Measurements from ENCODE around the gene GMIP. TPM values are rescaled to one million over a fixed set of nuclear protein-coding genes. Genes with fewer than 3 reads are reported as not detected.

GMIP gene
- total RNA-seq, 4 donors from 2014 or later: 12.9 to 23.5 (median 17.3) TPM

DNA sequence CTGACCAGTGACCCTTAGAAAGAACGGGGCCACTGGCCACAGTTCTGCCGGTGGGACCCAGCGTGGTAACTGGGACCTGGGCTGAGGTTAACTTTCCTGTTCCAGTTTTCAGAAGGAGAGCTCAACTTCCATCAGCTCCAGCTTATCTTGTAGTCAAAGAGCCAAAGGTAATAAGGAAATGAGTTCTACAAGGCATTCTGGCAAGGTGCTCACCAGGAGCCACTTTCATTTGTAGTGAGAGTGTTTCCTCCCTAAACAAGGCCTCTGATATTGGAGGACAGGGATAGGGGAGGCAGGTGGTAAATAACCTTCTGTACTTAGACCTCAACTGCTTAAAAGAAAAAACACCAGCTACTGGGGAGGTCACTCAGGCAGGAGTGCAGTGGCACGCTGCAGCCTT is 63.0 kb downstream of the GMIP start:
- no peak for DNase-seq
- Histone ChIP-seq H3K27me3 (no peaks in the 10 kb centered on the region), H3K27ac (no peak overlapping the region), H3K36me3 (no peaks in the 10 kb centered on the region), H3K4me1 (no peaks in the 10 kb centered on the region), H3K4me3 (replicated peaks in 1 of 3) (no peak overlapping the region), H3K9me3 (no peaks in the 10 kb centered on the region)
- WGBS, 2 donors: 95 to 97% methylated on average over 4 of the region's 4 CpGs
- intact Hi-C loops (cut with DNase I): no loop called here
- TF ChIP-seq POLR2A (IDR thresholded peaks at IDR 0.05): no peak
- TF ChIP-seq, protein P1, sequence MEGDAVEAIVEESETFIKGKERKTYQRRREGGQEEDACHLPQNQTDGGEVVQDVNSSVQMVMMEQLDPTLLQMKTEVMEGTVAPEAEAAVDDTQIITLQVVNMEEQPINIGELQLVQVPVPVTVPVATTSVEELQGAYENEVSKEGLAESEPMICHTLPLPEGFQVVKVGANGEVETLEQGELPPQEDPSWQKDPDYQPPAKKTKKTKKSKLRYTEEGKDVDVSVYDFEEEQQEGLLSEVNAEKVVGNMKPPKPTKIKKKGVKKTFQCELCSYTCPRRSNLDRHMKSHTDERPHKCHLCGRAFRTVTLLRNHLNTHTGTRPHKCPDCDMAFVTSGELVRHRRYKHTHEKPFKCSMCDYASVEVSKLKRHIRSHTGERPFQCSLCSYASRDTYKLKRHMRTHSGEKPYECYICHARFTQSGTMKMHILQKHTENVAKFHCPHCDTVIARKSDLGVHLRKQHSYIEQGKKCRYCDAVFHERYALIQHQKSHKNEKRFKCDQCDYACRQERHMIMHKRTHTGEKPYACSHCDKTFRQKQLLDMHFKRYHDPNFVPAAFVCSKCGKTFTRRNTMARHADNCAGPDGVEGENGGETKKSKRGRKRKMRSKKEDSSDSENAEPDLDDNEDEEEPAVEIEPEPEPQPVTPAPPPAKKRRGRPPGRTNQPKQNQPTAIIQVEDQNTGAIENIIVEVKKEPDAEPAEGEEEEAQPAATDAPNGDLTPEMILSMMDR (IDR thresholded peaks at IDR 0.05): no peak

DNA sequence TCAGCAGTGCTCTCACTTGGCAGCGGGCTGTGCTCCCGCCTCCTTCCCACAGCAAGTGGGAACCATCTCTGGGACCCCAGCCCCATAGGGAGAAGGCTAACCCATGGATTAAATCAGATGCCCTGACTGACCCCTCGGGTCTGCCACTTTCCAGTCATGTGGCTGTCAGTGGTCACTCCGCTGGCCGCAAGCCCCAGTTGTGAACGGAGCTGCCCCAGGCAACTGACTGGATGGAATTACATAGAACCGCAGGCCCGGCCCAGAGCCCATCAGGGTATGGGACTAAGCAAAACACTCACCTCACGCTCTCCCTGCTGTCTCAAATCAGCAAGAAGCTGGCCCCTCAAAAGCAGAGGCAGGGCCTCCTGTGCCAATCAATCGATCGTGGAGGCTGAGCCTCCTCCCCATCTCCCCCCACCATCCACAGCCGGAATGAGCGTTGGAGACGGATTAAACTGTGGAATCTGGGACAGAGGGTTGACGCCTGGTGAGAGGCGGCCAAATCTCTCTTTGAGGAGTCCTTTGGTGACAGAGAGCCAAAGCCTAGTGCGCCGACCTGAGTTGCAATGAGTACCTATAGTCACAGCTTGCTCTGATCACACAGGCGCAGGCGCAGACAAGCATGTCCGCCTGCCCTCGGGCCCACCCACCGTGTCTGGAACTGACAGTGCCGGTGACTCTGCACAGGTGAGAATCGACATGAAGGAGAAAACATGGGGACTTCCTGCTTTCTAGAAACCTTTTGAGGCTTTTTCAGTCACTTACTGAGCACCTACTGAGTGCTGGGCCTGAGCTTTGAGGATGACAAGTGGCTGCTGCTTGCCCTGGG is 63.7 kb downstream of the GMIP start:
- H3K9me3 ChIP-seq: no peaks in the 10 kb centered on the region
- H3K4me1 ChIP-seq: no peaks in the 10 kb centered on the region
- 91 to 94% methylated on average over 20 to 25 of the region's 25 CpGs for WGBS, 2 donors
- no peak overlapping the region for H3K27ac ChIP-seq
- H3K27me3 ChIP-seq: no peaks in the 10 kb centered on the region
- no peak for TF ChIP-seq POLR2A (IDR thresholded peaks at IDR 0.05)
- TF ChIP-seq, protein P1 (IDR thresholded peaks at IDR 0.05): no peak
- H3K4me3 ChIP-seq (replicated peaks in 1 of 3): no peak overlapping the region
- intact Hi-C loops (cut with DNase I): no loop called here
- no peaks in the 10 kb centered on the region for H3K36me3 ChIP-seq
- no peak for DNase-seq

Other genes with a start within 250 kb of the GMIP start
- gene GATAD2A, start 238.0 kb downstream of the GMIP start, total RNA-seq: 10 to 100 TPM; 33.2 to 82.4 (median 51.8) TPM
- 1 to 10 TPM; 1.8 to 7.7 (median 3.8) TPM for gene TSSK6, start 128.1 kb downstream of the GMIP start, total RNA-seq
- 100 to 1,000 TPM in 1 of 4 donors, 10 to 100 TPM in 3; 32.8 to 265 (median 63.6) TPM for gene NDUFA13, start 127.4 kb downstream of the GMIP start, total RNA-seq
- 1 to 10 TPM in 3 of 4 donors, not detected in 1; 1.9 to 7.2 (median 2.6) TPM for gene YJEFN3, start 114.7 kb downstream of the GMIP start, total RNA-seq
- 1 to 10 TPM in 3 of 4 donors, under 1 TPM in 1; 0.63 to 4.2 (median 2.4) TPM for gene CILP2, start 105.4 kb downstream of the GMIP start, total RNA-seq
- gene PBX4, start 25.0 kb downstream of the GMIP start, total RNA-seq: 10 to 100 TPM; 22.5 to 62.4 (median 38.4) TPM
- 10 to 100 TPM; 10.2 to 35.2 (median 22.9) TPM for gene LPAR2, start 15.4 kb downstream of the GMIP start, total RNA-seq
- gene ATP13A1, start 20.0 kb upstream of the GMIP start, total RNA-seq: 100 to 1,000 TPM in 3 of 4 donors, 10 to 100 TPM in 1; 97.3 to 293 (median 129) TPM
- gene ZNF101, start 25.2 kb upstream of the GMIP start, total RNA-seq: 10 to 100 TPM in 2 of 4 donors, 1 to 10 TPM in 2; 6.9 to 13.4 (median 11.3) TPM
- gene ZNF14, start 89.5 kb upstream of the GMIP start, total RNA-seq: 10 to 100 TPM; 13.8 to 21.1 (median 17.7) TPM
- 100 to 1,000 TPM in 1 of 4 donors, 10 to 100 TPM in 3; 57.9 to 112 (median 76.5) TPM for gene ZNF506, start 178.1 kb upstream of the GMIP start, total RNA-seq
- 10 to 100 TPM; 25.7 to 31.6 (median 27.2) TPM for gene ZNF253, start 222.2 kb upstream of the GMIP start, total RNA-seq

All from thyroid gland (tissue), 4 donors.